Subcutaneous adipose tissue (tissue), 4 donors: ENCODE results near the gene MICOS13. TPM values are rescaled to one million over a fixed set of nuclear protein-coding genes. Genes with fewer than 3 reads are reported as not detected.

ENCODE experiments used
- CTCF ChIP-seq: fragments of 450-650 bp; IDR thresholded peaks from one replicate; pipeline ENCODE4 v1.5.1; 2016; ENCODE audit warnings: low read depth, mild to moderate bottlenecking, control low read depth, antibody characterized with exemption, moderate library complexity
- total RNA-seq, 4 donors: library from RNA; depleted of rRNA; stranded (reverse); fragments of >200 nt; gene quantifications; one replicate each; pipeline ENCODE4 v1.1.0, GENCODE V29; 2016

Gene MICOS13
- total RNA-seq, 4 donors from 2014 or later, result 41.1 to 67.8 (median 47.7) TPM

DNA sequence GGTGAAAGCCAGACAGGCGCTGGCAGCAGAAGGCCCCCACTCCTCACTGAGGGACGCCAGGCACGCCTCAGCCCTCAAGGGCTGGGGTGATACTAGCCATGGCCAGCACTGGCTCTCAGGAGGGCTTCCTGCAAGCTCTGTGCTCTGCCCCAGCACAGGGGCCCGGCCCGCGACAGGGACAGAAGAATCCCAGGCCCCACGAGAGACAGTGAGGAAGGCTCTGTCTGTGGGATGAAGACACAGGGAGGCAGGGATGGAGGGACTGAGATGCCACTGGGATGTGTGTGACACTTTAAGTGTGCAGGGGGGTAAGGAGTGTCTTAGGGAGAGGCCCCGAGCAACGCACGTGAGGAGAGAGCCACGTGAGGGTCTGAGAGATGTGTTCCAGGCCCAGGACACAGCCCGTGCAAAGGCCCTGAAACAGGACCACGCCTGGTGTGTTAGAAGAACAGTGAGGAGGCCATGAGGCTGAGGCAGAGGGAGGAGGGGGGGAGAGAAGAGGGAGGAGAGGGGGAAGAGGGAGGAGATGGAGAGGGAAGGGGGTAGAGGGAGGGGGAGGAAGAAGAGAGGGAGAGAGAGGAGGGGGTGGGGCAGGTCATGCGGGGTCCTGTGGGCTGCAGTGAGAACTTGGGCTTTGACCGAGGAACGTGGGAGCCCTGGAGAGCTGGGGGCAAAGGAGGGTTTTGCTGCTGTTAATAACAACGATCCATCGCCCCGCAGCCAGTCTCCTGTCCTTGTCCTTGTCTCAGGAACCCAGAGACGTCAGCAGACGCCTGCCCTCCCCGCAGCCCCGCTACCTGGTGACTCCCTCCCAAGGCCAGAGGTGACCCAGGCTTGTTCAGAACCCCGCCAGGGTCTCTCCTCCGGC, 16.9 kb upstream of the MICOS13 start:
- TF ChIP-seq CTCF, result no peak

DNA sequence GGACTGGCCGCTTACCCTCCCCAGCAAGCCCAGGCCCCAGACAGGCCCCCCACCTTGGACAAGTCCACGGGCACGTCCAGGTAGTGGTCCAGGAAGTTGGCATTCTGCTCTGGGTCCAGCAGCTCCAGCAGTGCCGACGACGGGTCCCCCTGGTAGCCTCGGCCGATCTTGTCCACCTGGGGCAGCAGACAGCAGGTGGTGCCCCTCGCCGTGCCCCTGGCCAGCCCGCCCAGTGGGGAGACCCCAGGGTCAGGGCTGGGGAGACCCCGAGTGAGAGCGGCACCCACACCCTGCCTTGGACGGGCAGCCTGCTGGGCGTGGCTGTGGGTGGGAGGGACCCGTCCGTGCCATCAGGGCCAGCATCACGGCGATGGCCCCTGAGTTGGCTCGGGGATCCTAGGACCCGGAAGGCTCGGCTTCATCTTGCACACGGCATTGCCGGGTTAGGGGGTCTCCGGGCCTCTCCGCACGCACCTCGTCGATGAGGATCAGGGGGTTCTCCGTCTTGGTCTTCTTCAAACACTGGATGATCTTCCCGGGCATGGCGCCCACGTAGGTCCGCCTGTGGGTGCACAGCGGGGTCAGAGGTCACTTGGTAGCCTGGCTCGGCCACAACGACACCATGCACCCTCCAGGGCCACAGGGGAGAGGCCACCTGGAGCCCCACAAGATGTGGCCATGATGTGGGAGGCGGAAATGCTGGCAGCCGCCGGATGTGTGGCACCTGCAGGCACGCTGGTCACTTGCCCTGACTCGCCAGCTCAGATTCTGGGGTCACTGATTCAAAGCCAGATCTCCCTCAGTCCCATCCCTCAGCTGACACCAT, 16.1 kb upstream of the MICOS13 start:
- no peak for TF ChIP-seq CTCF

DNA sequence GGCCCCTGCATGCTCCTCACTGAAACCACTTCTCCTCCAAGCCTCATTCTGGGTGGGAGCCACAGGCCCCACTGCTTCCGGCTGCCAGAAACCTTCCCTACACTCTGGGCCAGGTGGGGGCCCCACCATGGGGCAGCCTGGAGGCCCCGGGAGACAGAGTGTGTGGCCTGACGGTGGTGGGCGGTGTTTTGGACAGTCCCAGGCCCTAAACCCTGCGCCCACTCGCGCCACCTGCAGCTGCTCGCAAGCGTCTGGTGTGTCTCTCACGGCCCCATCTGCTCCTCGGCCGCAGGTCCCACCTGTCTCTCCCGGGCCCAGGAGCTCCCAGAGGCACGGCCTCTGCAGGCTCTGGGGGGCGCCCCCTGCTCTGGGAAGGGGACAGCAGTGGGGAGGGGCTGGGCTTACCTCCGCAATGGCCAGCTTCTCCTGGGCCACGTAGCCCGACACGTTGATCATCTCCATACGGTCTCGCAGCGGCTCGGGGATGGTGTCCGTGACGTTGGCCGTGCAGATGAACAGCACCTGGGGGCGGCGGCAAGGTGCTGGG, 15.4 kb upstream of the MICOS13 start:
- no peak for TF ChIP-seq CTCF

DNA sequence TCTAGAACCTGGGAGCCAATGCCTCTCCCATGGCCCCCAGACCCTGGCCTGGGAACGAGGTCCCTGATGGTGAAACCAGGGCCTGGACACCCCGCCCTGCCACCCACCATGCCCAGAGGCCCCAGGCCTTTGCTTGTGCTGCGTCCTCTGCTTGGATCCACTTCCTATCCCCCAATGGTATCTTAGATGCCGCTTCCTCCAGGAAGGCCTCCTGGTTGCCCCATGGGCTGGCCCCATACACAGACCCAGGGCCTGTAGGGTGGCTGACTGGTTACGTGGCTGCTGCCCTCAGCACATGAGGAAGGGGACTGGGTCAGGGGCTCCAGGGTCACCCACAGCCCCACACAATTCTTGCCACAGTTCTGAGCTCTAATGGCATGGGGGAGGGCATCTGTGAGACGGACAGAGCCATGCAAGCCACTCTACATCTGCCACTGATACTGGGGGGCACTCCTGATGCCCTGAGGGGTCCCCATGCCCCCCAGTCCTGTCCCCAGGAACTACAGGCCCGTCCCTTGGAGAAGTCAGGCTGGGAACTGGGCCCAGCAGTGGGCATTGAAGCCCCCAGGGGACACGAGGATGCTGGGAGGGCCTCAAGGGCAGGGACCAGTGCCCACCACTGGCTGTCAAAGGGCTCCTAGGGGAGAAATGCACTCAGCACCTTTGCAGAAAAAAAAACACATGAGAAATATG, 14.8 kb upstream of the MICOS13 start:
- TF ChIP-seq CTCF, result no peak

GRCh38 chr19:5694167-5694955, 14.0 kb upstream of the MICOS13 start:
- TF ChIP-seq CTCF, result no peak

DNA sequence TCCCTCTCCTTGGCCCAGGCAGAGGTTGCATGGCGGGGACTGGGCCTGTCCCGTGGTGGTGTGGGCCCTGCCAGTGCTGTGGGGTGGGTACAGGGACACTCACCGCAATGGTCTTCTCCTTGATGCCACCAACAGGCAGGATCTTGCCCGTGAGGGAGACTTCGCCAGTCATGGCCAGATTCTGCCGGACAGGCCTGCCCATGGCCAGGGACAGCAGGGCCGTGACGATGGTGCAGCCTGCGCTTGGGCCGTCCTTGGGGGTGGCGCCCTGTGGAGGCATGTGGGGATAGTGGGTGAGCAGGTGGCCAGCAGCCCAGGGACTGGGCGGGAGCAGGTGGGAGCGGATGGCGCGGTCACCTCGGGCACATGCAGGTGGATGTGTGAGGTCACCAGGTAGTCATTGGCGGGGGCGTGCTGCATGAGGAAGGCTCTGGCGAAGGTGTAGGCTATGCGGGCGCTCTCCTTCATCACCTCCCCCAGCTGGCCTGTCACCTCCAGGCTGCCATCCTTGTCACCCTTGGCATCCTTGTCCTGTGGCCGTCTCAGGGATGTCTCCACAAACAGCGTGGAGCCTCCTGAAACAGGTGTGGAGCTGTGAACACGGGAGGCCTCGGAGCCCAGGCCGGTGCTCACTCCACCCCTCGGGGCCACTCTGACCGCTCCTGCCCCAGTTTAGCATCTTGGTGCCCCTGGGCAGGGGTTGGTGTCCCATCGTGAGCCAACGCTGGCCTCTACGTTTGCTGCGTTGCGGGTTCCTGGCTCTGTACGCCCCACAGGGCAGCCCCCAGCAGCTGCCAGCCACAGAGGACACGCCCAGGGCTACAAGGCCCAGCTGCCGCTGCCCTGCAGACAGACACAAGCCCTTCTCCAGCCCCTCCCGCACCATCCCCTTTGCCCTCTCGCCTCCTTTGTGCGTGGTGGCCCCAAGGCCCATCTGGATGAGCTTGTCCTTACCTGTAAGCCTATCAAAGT, 13.2 kb upstream of the MICOS13 start:
- no peak for TF ChIP-seq CTCF
